ENCODE results near the gene TREH.
A peak's percentile ranks its signal among the peaks of the same experiment; 100 is the strongest.

Gene TREH

DNA sequence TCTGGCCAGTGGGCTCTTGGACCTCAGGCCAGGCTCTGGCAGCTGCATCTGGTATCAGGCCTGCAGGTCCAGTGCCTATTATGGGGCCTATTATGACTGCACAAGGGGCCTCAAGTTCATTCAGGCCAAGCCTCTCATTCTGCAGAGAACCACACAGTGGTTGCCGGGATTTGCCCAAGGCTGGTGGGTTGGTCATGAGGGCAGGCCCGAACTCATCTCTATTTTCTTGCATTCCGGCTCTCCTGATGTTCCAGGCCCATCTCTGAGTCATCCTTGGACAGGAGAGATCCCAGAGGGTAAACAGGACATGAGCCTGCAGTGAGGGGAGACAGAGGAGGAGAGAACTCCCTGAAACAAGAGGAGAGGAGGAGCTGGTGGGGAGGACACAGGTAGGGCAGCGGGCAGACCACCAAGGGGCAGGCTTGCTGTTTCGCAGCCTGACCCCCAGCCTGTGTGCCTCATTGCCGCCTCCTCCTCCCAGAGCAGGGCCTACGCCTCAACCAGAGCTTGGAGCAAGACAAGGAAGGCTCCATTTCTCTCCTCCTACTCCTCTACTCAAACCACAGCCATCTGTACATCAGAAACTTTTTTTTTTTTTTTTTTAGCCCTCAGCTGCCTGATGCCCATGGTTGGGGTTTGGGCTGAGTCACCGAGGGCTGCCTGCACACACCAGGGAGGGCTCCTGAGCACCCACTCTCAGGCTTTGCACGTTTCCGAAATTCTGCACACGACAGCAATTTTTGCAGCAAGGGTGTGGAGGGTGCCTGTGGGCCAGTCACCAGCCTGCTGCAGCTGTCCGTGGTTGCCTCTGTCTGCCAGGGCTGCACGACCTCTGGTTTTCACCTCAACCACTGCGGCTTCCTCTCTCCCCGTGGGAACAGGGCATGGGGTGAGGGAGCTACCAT, 12.7 kb upstream of the TREH start:
- H3K27me3 ChIP-seq (ENCODE audit: insufficient read depth, low read length, poor library complexity, severe bottlenecking), result no peaks in the 10 kb centered on the region
- H3K9me2 ChIP-seq (replicated peaks; ENCODE audit: low read depth, low read length), result no peaks in the 10 kb centered on the region
- no peaks in the 10 kb centered on the region for H3K9me3 ChIP-seq (ENCODE audit: insufficient read depth, low read depth, low read length)
- H4K20me1 ChIP-seq (ENCODE audit: insufficient read depth, low read length, poor library complexity, severe bottlenecking), result no peaks in the 10 kb centered on the region
- no peaks in the 10 kb centered on the region for H3K79me2 ChIP-seq (ENCODE audit: insufficient read depth, low read length)
- no peaks in the 10 kb centered on the region for H3K36me3 ChIP-seq (ENCODE audit: insufficient read depth, low read length)
- H3K9ac ChIP-seq (ENCODE audit: low read depth, low read length, poor library complexity, severe bottlenecking), result peak overlapping the region; percentile 14
- H2AFZ ChIP-seq (ENCODE audit: low read length), result no peak overlapping the region
- no peaks in the 10 kb centered on the region for H3F3A ChIP-seq (ENCODE audit: low read depth)
- H3K4me1 ChIP-seq (ENCODE audit: insufficient read depth, low read length, poor library complexity, severe bottlenecking), result peaks cover 33% of the 10 kb centered on the region
- no peak overlapping the region for H3K4me3 ChIP-seq (ENCODE audit: low read length, poor library complexity, severe bottlenecking)
- no peak for TF ChIP-seq EZH2phosphoT487 (IDR thresholded peaks at IDR 0.05; ENCODE audit: borderline replicate concordance)
- peak overlapping the region; percentile 44 for H3K4me2 ChIP-seq (ENCODE audit: low read depth, low read length, poor library complexity, severe bottlenecking)

DNA sequence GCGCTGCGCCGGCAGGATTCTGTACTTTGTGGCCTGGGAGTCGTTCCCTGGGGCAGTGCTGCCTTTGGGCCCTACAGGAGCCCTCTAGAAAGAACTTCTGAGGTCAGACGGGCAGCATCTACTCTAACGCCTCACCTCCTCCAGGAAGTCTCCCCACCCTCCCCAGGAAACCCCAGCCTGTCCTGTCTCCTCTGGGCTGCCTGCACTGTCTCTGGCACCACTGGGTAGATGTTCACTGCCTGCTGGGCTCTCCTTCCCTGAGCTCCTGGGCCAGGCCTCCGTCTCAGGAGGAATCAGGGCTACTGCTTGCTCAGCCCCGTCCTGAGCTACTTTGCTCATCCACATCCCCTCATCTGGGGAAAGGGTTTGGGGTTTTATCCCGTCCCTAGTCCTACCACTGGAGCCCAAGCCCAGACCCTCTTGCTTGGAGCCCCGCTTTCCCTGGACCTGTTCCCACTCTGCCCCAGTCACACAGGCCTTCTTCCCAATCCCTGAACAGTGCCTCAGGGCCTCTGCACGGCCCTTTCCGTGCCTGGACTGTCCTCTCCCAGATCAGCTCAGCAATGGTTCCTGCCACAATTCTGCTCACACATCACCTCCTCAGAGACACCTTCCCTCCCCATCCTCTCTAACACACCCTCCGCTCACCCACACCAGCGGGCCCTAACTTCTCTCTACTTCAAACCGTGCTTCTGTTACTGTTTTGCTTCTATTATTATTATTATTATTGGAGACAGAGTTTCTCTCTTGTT, 11.3 kb upstream of the TREH start:
- Histone ChIP-seq H4K20me1 (ENCODE audit: insufficient read depth, low read length, poor library complexity, severe bottlenecking) (no peaks in the 10 kb centered on the region), H3K79me2 (ENCODE audit: insufficient read depth, low read length) (no peaks in the 10 kb centered on the region), H3K9me2 (replicated peaks; ENCODE audit: low read depth, low read length) (no peaks in the 10 kb centered on the region), H3K9me3 (ENCODE audit: insufficient read depth, low read depth, low read length) (no peaks in the 10 kb centered on the region), H2AFZ (ENCODE audit: low read length) (no peak overlapping the region), H3K36me3 (ENCODE audit: insufficient read depth, low read length) (no peaks in the 10 kb centered on the region), H3K4me3 (ENCODE audit: low read length, poor library complexity, severe bottlenecking) (peak overlapping the region; percentile 72), H3K4me2 (ENCODE audit: low read depth, low read length, poor library complexity, severe bottlenecking) (peak overlapping the region; percentile 75), H3K27me3 (ENCODE audit: insufficient read depth, low read length, poor library complexity, severe bottlenecking) (no peaks in the 10 kb centered on the region), H3F3A (ENCODE audit: low read depth) (no peaks in the 10 kb centered on the region), H3K4me1 (ENCODE audit: insufficient read depth, low read length, poor library complexity, severe bottlenecking) (peaks cover 34% of the 10 kb centered on the region), H3K9ac (ENCODE audit: low read depth, low read length, poor library complexity, severe bottlenecking) (peak overlapping the region; percentile 70)
- TF ChIP-seq EZH2phosphoT487 (IDR thresholded peaks at IDR 0.05; ENCODE audit: borderline replicate concordance), result no peak
- TF ChIP-seq, protein P1, sequence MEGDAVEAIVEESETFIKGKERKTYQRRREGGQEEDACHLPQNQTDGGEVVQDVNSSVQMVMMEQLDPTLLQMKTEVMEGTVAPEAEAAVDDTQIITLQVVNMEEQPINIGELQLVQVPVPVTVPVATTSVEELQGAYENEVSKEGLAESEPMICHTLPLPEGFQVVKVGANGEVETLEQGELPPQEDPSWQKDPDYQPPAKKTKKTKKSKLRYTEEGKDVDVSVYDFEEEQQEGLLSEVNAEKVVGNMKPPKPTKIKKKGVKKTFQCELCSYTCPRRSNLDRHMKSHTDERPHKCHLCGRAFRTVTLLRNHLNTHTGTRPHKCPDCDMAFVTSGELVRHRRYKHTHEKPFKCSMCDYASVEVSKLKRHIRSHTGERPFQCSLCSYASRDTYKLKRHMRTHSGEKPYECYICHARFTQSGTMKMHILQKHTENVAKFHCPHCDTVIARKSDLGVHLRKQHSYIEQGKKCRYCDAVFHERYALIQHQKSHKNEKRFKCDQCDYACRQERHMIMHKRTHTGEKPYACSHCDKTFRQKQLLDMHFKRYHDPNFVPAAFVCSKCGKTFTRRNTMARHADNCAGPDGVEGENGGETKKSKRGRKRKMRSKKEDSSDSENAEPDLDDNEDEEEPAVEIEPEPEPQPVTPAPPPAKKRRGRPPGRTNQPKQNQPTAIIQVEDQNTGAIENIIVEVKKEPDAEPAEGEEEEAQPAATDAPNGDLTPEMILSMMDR (conservative IDR thresholded peaks at IDR 0.05; ENCODE audit: low read length), result no peak

DNA sequence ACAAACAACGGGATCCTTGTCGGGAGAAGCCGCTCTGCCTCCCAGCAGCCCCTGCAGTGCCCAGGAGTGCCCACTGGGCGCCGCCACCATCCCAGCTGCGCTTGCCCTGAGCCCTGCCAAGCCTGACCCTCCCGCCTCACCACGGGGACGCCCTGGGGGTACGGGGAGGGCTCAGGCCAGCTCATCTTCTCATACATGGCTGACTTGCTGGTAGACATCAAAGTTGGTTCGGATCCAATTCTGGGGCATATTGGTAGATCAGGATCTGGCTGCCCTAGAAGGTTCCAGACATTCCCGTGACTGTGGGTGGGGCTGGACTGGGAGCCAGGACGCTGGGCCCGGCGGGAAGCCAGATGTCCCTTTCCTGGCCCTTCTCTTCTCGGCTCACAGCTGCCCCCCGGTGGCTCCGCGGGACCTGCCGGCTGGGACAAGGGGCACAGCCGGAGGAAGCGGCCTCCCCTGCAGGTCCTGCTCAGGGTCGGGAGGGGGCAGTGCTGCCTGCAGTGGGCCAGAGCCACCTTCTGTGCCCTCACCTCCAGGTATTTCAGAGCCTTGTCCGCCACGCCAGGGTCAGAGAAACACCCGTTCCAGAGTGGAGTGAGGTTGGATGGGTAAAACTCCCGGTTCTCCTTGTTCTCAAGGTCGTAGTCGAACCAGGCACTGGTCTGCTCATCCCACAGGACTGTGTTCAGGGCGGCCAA, 10.6 kb upstream of the TREH start:
- peak overlapping the region; percentile 72 for H3K4me3 ChIP-seq (ENCODE audit: low read length, poor library complexity, severe bottlenecking)
- H3K79me2 ChIP-seq (ENCODE audit: insufficient read depth, low read length), result no peaks in the 10 kb centered on the region
- H3F3A ChIP-seq (ENCODE audit: low read depth), result no peaks in the 10 kb centered on the region
- peak overlapping the region; percentile 75 for H3K4me2 ChIP-seq (ENCODE audit: low read depth, low read length, poor library complexity, severe bottlenecking)
- no peaks in the 10 kb centered on the region for H3K36me3 ChIP-seq (ENCODE audit: insufficient read depth, low read length)
- H2AFZ ChIP-seq (ENCODE audit: low read length), result peak overlapping the region; percentile 96
- peaks cover 34% of the 10 kb centered on the region for H3K4me1 ChIP-seq (ENCODE audit: insufficient read depth, low read length, poor library complexity, severe bottlenecking)
- peak overlapping the region; percentile 70 for H3K9ac ChIP-seq (ENCODE audit: low read depth, low read length, poor library complexity, severe bottlenecking)
- TF ChIP-seq EZH2phosphoT487 (IDR thresholded peaks at IDR 0.05; ENCODE audit: borderline replicate concordance), result no peak
- TF ChIP-seq, protein P1 (conservative IDR thresholded peaks at IDR 0.05; ENCODE audit: low read length), result peak; percentile 93
- no peaks in the 10 kb centered on the region for H3K9me3 ChIP-seq (ENCODE audit: insufficient read depth, low read depth, low read length)
- H3K9me2 ChIP-seq (replicated peaks; ENCODE audit: low read depth, low read length), result no peaks in the 10 kb centered on the region
- H3K27me3 ChIP-seq (ENCODE audit: insufficient read depth, low read length, poor library complexity, severe bottlenecking), result no peaks in the 10 kb centered on the region
- H4K20me1 ChIP-seq (ENCODE audit: insufficient read depth, low read length, poor library complexity, severe bottlenecking), result no peaks in the 10 kb centered on the region

Data from Loucy (cell line).